ENCODE measurements around the gene FRAS1. TPM values are rescaled to one million over a fixed set of nuclear protein-coding genes. Genes with fewer than 3 reads are reported as not detected.

The FRAS1 gene
- total RNA-seq, 1 experiment from 2014 or later = 13.1 TPM

- Histone ChIP-seq H3K4me2 (no peak overlapping the region), H3K9me2 (ENCODE audit: insufficient read depth) (no peaks in the 10 kb centered on the region), H3K27ac (no peak overlapping the region), H3F3A (ENCODE audit: insufficient read depth, low read depth) (no peaks in the 10 kb centered on the region), H2AFZ (no peak overlapping the region), H4K20me1 (ENCODE audit: insufficient read depth) (no peaks in the 10 kb centered on the region), H3K79me2 (ENCODE audit: low read depth) (no peaks in the 10 kb centered on the region), H3K27me3 (ENCODE audit: insufficient read depth, low read depth) (no peaks in the 10 kb centered on the region), H3K9me3 (ENCODE audit: insufficient read depth, low read depth) (no peaks in the 10 kb centered on the region), H3K36me3 (ENCODE audit: low read depth) (no peaks in the 10 kb centered on the region), H3K4me3 (no peak overlapping the region), H3K4me1 (replicated peaks; ENCODE audit: insufficient read depth) (no peaks in the 10 kb centered on the region)
- POLR2A ChIA-PET (ENCODE audit: unreplicated experiment) = no interaction called here
- BruUV-seq (replicated peaks) = no TSS peak
- TF ChIP-seq EZH2 (IDR thresholded peaks at IDR 0.05; ENCODE audit: low read depth) (no peak), CTCF (conservative IDR thresholded peaks at IDR 0.05) (no peak)
- DNase-seq = no peak
- intact Hi-C loops (cut with micrococcal nuclease; ENCODE audit: unreplicated experiment) = no loop called here
- CTCF ChIA-PET = no interaction called here
Measured at GRCh38 chr4:78237360-78237759, 180.2 kb downstream of the FRAS1 start.

- POLR2A ChIA-PET (ENCODE audit: unreplicated experiment) = no interaction called here
- Histone ChIP-seq H3K27ac (no peak overlapping the region), H3K4me3 (no peak overlapping the region), H3F3A (ENCODE audit: insufficient read depth, low read depth) (no peaks in the 10 kb centered on the region), H3K4me1 (replicated peaks; ENCODE audit: insufficient read depth) (no peaks in the 10 kb centered on the region), H3K9me3 (ENCODE audit: insufficient read depth, low read depth) (no peaks in the 10 kb centered on the region), H3K27me3 (ENCODE audit: insufficient read depth, low read depth) (no peaks in the 10 kb centered on the region), H3K79me2 (ENCODE audit: low read depth) (no peaks in the 10 kb centered on the region), H3K4me2 (no peak overlapping the region), H4K20me1 (ENCODE audit: insufficient read depth) (no peaks in the 10 kb centered on the region), H2AFZ (no peak overlapping the region), H3K36me3 (ENCODE audit: low read depth) (no peaks in the 10 kb centered on the region), H3K9me2 (ENCODE audit: insufficient read depth) (no peaks in the 10 kb centered on the region)
- CTCF ChIA-PET = no interaction called here
- intact Hi-C loops (cut with micrococcal nuclease; ENCODE audit: unreplicated experiment) = no loop called here
- BruUV-seq (replicated peaks) = no TSS peak
- DNase-seq = no peak
- TF ChIP-seq CTCF (conservative IDR thresholded peaks at IDR 0.05) (no peak), EZH2 (IDR thresholded peaks at IDR 0.05; ENCODE audit: low read depth) (no peak)
Measured at GRCh38 chr4:78242071-78242470, 184.9 kb downstream of the FRAS1 start.

GRCh38 chr4:78244705-78245485 lies 187.8 kb downstream of the FRAS1 start:
- Histone ChIP-seq H3K9me2 (ENCODE audit: insufficient read depth) (no peaks in the 10 kb centered on the region), H3K36me3 (ENCODE audit: low read depth) (no peaks in the 10 kb centered on the region), H3K9me3 (ENCODE audit: insufficient read depth, low read depth) (no peaks in the 10 kb centered on the region), H3K79me2 (ENCODE audit: low read depth) (no peaks in the 10 kb centered on the region), H3F3A (ENCODE audit: insufficient read depth, low read depth) (no peaks in the 10 kb centered on the region), H3K27ac (no peak overlapping the region), H3K4me2 (no peak overlapping the region), H3K4me1 (replicated peaks; ENCODE audit: insufficient read depth) (no peaks in the 10 kb centered on the region), H2AFZ (no peak overlapping the region), H3K4me3 (no peak overlapping the region), H3K27me3 (ENCODE audit: insufficient read depth, low read depth) (no peaks in the 10 kb centered on the region), H4K20me1 (ENCODE audit: insufficient read depth) (no peaks in the 10 kb centered on the region)
- BruUV-seq (replicated peaks) = no TSS peak
- ChIA-PET POLR2A (ENCODE audit: unreplicated experiment) (no interaction called here), CTCF (no interaction called here)
- DNase-seq = no peak
- no peak for TF ChIP-seq EZH2 (IDR thresholded peaks at IDR 0.05; ENCODE audit: low read depth)
- TF ChIP-seq CTCF (conservative IDR thresholded peaks at IDR 0.05) = no peak
- intact Hi-C loops (cut with micrococcal nuclease; ENCODE audit: unreplicated experiment) = no loop called here
